Cardiac muscle cell (in vitro differentiated cells and primary cell): ENCODE results near the gene PLSCR4. TPM values are rescaled to one million over a fixed set of nuclear protein-coding genes. Genes with fewer than 3 reads are reported as not detected.

Experiments
- DNase-seq, 2 donors: peaks; one replicate each; pipeline versions ENCODE4 v3.0.0 to v3.0.0-alpha.2; 2010 to 2017; ENCODE audit warnings: low read depth in 1 of 2, low spot score in 1 of 2
- H3K27ac ChIP-seq: fragments of 200-600 bp; sonication (generic); 2 replicates; pipeline ENCODE4 v1.5.1; 2016
- H3K27me3 ChIP-seq: fragments of 200-600 bp; sonication (generic); 2 replicates; pipeline ENCODE4 v1.6.0; 2016; ENCODE audit warnings: control low read depth
- H3K36me3 ChIP-seq: fragments of 200-600 bp; sonication (generic); 2 replicates; pipeline ENCODE4 v1.5.1; 2016; ENCODE audit warnings: control low read depth
- H3K4me1 ChIP-seq: fragments of 200-600 bp; sonication (generic); 2 replicates; pipeline ENCODE4 v1.8.1; 2017; ENCODE audit warnings: low read depth, mild to moderate bottlenecking, mixed run types
- H3K4me3 ChIP-seq: fragments of 200-600 bp; sonication (generic); 2 replicates; pipeline ENCODE4 v1.5.1; 2016; ENCODE audit warnings: mild to moderate bottlenecking
- H3K9me3 ChIP-seq: fragments of 200-600 bp; sonication (generic); 2 replicates; pipeline ENCODE4 v1.5.1; 2017; ENCODE audit warnings: low read depth, mild to moderate bottlenecking, control low read depth
- polyA plus RNA-seq: library from polyadenylated mRNA; unstranded; fragments of >200 nt; fragmentation: Nextera tagmentation; extraction: Ambion mirVana; gene quantifications from 2 replicates; pipeline ENCODE4 v1.2.1, GENCODE V29; 2016
- total RNA-seq: library from RNA; depleted of rRNA; stranded (reverse); fragments of >200 nt; gene quantifications from 2 replicates; pipeline ENCODE4 v1.2.3, GENCODE V29; 2016
- TF ChIP-seq, protein P1 (sequence below): IDR thresholded peaks from 2 replicates; pipeline ENCODE4 v1.5.1; 2012; ENCODE audit warnings: low read depth, mild to moderate bottlenecking, low read length

PLSCR4 gene
- total and polyA plus RNA-seq, 2 experiments from 2014 or later: 1.2 to 1.3 TPM

DNA sequence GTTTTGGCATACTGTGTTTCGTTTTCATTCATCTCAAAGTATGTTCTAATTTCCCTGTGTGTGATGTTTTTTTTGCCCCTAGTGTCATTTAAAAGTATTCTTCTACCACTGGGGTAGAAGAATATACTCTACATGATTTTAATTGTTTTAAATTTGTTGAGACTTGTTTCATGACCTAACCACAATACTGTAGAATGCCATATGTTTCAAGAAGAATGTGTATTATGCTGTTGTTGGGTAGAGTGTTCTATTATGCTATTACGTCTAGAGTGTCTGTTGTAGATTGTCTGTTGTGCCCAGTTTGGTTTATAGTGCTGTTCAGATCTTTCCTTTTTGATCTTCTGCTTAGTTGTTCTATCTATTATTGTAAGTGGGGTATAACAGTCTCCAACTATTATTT, 36.4 kb downstream of the PLSCR4 start:
- Histone ChIP-seq H3K27me3 (no peaks in the 10 kb centered on the region), H3K36me3 (no peaks in the 10 kb centered on the region), H3K4me3 (no peak overlapping the region), H3K4me1 (no peaks in the 10 kb centered on the region), H3K27ac (no peak overlapping the region), H3K9me3 (no peaks in the 10 kb centered on the region)
- TF ChIP-seq, protein P1, sequence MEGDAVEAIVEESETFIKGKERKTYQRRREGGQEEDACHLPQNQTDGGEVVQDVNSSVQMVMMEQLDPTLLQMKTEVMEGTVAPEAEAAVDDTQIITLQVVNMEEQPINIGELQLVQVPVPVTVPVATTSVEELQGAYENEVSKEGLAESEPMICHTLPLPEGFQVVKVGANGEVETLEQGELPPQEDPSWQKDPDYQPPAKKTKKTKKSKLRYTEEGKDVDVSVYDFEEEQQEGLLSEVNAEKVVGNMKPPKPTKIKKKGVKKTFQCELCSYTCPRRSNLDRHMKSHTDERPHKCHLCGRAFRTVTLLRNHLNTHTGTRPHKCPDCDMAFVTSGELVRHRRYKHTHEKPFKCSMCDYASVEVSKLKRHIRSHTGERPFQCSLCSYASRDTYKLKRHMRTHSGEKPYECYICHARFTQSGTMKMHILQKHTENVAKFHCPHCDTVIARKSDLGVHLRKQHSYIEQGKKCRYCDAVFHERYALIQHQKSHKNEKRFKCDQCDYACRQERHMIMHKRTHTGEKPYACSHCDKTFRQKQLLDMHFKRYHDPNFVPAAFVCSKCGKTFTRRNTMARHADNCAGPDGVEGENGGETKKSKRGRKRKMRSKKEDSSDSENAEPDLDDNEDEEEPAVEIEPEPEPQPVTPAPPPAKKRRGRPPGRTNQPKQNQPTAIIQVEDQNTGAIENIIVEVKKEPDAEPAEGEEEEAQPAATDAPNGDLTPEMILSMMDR: no peak
- no peak for DNase-seq

DNA sequence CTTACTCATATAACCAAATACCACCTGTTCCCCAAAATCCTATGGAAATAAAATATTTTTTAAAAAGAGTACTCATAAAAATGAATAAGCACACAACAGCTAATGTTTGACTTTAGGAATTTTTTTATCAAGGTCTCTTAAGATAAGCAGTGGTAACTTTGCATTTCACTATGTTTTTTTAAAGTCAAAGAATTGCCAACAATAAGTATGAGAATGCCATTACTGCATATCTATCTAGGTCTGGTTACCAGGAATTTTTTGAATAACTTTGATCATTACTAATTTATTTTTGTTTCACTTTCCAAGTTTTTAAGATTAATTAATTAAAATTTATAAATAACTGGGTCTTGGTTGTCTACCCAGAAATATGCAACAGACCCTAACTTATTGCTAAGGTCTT, 41.5 kb downstream of the PLSCR4 start:
- Histone ChIP-seq H3K4me1 (no peaks in the 10 kb centered on the region), H3K36me3 (no peaks in the 10 kb centered on the region), H3K9me3 (no peaks in the 10 kb centered on the region), H3K4me3 (no peak overlapping the region), H3K27me3 (no peaks in the 10 kb centered on the region), H3K27ac (no peak overlapping the region)
- TF ChIP-seq, protein P1: no peak
- DNase-seq: peak in 1 of 2 donors; percentile 35

DNA sequence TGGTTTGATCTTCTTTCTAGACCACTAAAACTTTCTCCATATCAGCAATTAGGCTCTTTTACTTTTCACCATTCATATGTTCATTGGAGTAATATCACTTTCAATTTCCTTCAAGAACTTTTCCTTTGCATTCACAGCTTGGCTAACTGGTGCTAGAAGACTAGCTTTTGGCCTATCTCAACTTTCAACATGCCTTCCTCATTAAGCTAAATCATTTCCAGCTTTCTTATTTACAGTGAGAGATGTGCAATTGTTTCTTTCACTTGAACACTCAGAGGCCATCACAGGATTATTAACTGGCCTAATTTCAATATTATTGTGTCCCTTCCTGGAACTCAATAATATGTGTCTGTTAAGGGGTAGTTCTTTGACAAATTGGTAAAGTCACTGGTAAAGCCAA, 47.1 kb downstream of the PLSCR4 start:
- Histone ChIP-seq H3K27me3 (no peaks in the 10 kb centered on the region), H3K27ac (no peak overlapping the region), H3K36me3 (no peaks in the 10 kb centered on the region), H3K9me3 (no peaks in the 10 kb centered on the region), H3K4me3 (no peak overlapping the region), H3K4me1 (no peaks in the 10 kb centered on the region)
- no peak for DNase-seq
- TF ChIP-seq, protein P1: no peak

DNA sequence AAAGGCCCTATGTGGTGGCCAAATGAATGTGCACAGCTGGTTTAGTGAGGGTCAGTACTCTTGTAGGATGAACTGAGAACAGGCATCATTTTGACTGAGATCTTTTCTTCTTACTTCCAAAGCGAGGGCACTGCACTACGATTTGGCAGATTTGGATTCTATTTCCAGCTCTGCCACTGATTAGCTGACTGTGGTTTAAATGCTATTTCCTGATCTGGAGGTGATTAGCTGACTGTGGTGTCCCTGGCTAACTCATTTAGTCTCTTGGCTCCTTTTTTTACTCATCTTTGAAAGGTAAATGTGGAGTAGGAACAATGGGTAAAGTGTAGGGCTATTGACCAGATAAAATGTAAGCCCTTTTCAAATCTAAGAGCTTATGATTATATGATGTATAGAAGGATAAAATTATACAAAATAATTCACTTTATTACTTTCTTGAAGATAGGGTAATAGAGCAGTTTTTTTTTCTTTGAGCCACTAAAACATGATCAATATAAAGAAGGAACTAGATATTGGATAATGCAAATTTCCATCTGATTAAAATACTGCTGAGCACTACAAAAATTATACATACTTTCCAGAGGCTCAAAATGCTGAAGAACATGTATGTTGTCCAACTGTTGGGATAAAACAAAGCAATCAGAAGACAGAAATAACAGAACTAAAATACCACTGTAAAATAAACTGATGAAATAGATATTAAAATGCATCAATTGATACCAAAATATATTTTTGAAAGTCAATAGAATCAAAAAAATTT, 50.3 kb downstream of the PLSCR4 start:
- DNase-seq: no peak
- Histone ChIP-seq H3K27me3 (no peaks in the 10 kb centered on the region), H3K4me1 (peaks cover 4% of the 10 kb centered on the region), H3K27ac (no peak overlapping the region), H3K36me3 (no peaks in the 10 kb centered on the region), H3K9me3 (no peaks in the 10 kb centered on the region), H3K4me3 (no peak overlapping the region)
- TF ChIP-seq, protein P1: no peak

DNA sequence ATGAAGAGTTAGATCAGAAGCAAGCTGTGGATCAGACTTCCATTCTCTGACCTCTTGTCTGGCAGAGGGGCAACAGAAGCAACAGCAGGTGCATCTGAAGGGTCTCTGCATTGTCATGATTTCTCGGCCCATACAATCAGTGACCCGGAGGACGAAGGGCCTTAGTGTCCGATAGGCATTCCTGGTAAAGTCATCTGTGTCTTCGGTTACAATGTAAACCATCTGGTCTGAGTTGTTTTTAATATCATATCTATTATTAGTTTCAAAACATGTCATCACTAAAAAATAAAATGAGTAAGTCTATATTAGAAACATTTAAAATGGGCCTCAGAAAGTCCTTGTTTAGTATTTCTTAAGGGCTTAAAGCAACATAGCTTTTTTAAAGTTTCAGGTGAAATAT, 51.1 kb downstream of the PLSCR4 start:
- H3K27ac ChIP-seq: no peak overlapping the region
- H3K4me3 ChIP-seq: no peak overlapping the region
- TF ChIP-seq, protein P1: no peak
- no peaks in the 10 kb centered on the region for H3K9me3 ChIP-seq
- H3K4me1 ChIP-seq: peaks cover 10% of the 10 kb centered on the region
- H3K27me3 ChIP-seq: no peaks in the 10 kb centered on the region
- no peak for DNase-seq
- H3K36me3 ChIP-seq: no peaks in the 10 kb centered on the region
